Stimulated activated CD8-positive, alpha-beta memory T cell treated with anti-CD3 and anti-CD28 coated beads, Interleukin-2, amount 100 ng/mL, for 1 hour (primary cell): ENCODE measurements around the gene MEGF6.

Source experiments
- DNase-seq, 2 donors: peaks; one replicate each; pipeline ENCODE4 v3.0.0-alpha.2; 2020; ENCODE audit warnings: low read depth in 2 of 2

Gene MEGF6

DNA sequence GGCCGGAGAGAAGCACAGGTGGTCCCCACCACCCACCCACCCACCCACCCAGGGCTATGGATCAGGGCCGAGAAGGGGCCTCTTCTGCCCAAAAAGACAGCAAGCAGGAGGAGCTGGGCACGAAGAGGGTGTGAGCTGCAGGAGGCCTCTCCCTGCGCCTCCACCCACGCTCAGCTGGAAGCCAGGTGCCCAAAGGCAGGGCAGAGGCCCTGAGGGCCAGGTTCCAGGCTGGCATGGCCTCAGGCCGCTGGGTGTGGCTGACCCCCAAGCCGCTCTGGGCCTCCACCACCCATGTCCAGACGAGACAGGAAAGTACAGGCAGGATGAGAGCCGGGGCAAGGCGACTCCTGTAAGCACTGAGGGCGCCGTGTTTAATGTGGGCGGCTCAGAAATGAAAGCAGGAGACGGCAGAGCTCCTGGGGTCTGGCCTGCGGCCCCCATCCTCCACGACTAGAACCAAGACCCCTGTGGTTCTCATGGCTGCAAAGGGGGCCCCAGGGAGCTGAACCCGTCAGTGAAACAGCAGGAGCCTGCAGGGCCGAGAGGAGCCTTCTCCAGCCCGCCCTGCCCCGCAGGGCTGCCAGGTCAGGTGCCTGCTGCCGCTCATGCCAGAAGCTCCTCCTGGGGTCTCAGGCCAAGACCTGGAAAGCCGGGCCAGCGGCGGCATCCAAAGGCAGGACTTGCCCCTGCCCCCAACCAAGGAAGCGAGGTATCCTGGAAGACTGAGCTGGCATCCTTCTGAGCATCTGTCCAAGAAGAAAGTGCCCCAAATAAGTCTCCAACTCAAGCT lies 56.0 kb downstream of the MEGF6 start:
- no peak for DNase-seq

DNA sequence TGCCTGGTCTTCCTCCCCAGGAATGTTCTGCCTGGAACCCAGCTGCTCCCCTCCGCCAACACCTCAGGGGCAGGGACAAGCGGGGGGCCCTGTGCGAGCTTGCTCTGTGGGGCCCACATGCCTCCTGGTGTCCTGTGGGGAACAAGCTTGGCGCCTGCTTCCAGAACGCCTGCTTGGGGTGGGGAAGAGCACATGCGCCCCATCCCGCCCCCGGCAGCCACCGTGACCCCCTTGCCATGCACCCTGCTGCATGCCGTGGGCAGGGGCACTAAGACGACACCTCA lies 57.4 kb downstream of the MEGF6 start:
- DNase-seq = no peak

DNA sequence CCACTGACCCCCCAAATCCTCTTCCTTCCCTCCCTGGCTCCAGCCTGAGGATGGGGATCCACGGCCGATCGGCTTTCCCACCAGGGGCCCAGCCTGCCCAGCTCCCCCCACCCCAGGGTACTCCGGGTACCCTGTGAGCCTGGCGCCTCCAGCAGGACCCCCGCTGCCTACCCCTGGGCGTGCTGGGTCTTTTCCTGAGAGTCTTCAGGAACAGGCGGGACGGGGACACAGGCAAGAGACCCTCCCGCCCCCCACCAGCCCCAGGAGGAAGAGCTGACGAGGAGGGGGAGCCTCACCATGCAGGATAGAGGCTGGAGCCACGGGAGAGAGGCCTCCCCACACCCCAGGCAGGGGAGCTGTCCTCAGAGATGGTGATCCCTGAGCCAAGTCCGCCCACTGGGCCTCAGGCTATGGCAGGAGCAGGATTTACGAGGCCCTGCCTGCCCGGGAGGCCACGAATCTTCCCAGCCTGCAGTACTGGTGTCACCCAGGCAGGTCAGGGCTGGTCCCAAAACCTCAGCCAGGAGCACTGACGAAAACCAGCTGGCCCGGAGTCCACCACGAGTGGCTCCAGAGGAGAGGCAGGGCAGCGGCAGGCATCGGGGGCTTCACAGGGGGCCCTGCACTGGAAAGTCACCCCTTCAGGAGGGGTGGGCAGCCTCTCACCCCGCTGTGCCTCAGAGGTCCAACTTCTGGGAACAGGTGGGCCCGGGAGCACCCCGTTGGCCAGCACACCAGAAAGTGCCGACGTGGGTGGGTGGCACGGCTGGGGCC lies 58.0 kb downstream of the MEGF6 start:
- DNase-seq = no peak

DNA sequence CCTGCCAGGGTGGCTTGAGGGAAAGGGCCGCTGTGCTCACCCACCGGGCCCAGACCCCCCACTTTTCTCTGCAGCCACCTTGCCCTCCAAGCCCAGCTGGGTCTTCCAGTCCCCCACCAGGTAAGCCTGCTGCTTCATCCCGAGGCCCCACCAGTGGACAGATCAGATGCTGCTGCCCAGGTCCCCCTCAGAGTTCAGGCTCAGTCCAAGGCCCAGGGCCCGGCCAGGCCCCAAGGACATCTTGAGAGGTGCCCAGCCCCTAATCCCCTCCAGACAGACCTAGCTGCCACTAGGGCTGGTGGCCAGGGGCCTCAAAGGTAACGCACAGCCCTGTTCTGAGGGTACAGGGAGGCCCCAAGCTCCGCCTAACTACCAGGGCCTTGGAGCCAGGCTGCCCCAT lies 58.6 kb downstream of the MEGF6 start:
- no peak for DNase-seq

DNA sequence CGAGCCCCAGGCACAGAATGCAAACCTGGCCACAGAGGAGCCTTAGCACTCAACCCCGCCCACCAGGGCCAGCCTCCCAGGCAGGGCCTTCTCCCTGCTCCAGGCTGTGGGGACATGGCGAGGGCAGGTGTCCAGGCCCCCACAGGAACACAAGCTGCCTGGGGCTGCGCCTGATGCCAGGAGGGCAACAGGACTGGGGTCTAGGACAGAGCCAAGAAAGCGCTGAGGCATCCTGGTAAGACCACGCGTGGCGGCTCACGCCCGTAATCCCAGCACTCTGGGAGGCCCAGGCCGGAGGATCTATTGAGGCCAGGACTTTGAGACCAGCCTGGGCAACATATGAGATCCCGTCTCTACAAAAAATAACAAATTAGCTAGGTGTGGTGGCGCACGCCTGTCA lies 59.1 kb downstream of the MEGF6 start:
- no peak for DNase-seq

DNA sequence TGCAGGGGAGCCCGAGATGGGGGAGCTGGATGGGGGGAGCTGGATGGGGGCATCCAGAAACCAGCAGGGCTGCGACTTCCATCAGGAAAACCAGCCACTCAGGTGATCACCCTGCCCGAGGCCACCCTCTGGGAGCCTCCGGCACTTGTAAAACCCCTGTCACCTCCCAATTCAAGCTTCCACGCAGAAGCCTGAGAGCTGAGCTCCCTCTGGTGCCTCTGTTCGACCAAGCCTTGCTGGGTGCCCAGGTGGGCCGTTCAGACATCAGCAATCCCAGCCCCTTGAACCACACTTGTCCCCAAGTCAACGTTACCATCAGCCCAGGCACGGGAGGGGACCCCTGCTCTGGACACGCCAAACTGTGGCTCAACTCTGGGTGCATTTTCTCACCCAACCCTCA lies 59.6 kb downstream of the MEGF6 start:
- no peak for DNase-seq

DNA sequence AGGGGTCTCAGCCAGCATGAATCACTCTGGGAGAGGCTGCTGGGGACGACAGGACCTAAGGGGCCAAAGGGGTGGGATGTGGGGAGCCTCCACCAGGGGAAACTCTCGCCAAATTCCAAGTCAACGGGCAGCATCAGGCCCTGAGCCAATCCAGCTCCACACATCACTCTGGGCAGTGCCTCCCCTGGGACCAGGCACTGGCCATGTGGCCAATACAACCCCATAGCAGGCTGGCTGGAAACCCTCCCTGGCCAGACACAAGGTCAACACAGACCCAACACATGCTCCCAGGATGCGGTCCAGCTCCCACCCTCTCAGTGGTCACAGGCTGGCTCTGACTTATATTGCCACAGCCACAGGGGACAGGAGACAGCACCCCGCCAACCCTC lies 60.0 kb downstream of the MEGF6 start:
- DNase-seq = no peak

DNA sequence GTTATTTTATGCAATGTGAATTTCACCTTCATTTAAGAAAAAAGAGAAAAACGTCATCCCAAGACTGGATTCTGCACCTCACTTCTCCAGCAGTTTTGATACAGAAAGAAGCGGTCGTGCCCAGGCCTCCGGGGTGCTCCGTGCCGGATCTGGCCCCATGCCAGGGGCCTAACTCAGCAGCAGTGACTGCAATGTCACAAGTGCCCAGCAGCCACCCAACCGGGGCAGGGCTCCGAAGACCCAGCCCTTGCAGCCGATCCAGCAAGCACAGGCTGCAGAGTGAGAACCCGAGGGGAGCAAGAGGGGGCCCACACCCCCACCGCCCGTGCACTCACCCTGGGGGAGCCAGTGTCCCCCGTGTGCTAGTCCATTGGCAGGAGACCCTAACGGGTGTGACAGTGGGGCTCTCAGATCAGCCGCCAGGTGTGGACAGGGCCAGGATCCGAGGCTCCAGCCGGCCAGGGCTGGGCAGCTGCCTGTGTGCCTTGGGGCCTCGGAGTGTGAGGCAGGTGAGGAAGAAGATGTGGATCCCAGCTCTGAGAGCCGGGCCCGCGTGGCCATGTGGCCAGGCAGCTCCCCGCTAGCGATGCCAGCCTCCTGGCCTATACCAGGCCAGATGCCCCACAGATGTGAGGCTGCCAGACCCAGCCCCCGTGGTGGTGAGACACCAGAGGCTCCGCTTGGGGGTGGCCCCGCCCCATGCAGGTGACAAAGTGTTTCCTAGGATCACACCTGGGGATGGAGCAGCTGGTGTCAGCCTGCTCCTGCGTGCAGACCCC lies 60.6 kb downstream of the MEGF6 start:
- DNase-seq = no peak

DNA sequence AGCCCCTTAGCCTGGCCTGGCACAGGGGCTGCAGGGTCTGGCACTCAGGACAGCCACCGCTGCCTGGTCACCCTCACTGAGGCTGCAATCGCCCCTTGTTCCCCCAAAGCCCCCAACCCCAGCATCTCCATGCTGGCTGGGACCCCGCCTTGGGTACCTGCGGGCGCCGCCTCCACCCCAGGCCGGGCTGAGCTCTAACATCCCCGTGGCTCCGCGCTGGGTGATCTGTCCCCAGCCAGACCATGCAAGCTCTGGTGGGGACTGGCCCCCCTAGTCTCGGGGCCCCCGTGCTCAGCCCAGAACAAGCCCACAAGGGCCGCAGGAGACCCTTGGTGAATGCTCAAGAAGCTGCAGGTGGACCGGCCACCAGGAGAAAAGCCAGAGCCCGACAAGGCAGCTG lies 62.4 kb downstream of the MEGF6 start:
- DNase-seq = no peak

DNA sequence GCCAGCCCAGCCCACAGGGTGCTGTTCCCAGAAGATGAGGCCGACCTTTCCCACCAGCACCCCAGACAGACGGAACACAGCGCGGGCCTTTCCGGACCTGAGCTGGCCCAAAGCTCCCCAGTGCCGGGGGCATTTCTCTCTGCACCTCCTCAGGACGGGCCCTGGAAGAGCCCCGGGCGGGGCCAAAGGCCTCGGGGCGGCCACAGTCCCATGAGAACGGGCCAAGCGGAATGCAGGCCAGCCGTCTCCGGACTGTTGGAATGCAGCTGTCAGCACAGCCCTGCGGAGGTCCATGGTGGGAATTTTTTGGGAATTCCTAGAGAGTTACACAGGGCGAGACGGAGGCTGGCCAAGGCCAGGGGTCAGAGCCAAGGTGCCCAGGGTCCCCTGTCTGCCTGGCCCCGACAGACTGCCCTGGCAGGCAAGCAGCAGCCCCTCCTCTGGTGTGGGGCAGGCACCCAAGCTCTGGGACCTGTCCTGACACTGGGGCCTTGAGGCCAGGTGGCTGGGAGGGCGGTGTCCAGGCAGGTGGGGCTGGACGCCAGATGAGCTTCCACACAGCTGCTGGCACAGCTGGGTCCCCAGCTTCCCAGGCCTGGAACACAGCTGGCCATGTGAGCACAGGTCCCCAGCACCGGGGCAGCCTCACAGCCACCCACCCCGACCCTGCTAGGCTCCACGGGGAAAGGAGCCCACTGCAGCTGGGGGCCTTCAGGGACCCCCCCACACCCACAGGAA lies 63.0 kb downstream of the MEGF6 start:
- DNase-seq = no peak

DNA sequence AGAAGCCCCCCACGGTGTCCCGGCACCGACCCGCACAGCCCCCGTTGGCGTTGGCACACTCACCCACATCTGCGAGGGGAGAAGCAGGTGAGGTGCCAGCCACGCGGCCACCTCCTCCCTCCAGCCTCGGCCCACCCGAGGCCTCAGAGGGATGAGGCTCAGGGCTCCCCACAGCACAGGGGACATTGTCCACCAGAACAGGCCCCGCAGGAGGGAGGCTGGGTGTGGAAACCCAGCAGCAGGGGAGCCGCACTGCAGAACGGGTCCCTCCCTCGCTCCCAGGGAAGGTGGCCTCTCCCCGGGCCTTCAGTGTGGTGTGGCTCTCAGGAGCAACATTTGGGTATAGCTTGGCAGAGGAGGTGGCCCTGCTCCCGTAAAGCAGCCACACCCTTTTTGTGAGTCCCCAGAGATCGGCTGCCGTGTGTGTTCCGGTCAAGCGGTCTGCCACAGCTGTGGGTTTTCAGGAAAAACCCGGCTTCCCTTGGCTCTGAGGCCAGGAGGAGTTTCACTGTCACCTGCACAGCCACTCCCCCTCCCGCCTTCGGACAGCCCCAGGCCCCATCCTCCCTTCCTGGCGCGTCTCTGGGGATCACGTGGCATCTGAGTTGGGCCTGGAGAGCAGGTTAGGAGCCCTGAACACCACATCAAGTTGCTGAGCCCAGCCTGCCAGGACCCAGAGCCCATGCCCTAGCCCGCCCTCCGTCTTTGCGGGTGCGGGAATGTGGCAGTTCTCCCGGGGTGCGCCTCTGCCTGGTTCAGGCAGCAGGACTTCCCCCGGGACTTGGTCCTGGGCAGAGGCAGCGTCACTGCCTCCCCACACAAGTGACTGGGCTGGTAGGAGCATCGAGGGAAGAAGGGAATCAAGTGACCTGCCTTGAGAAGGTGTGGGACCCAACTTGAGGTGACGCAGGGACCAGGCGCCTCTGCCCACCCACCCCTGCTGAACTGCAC lies 64.0 kb downstream of the MEGF6 start:
- DNase-seq = no peak

DNA sequence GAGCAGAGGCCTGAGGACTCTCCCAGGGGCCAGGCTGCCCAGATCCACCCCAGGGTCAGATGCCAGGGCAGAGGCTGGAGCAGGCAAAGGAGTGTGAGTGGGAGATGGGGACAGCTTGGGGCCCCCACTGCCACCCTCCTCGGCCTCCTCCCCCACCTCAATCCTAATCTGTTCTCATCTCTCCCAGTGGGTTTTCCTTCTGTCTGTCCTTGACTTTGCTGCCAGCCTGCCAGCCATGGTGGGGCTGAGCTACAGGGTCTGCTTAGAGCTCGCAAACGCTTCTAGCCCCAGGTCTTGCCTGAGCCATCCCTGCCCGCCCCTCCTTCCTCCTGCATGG lies 65.3 kb downstream of the MEGF6 start:
- DNase-seq = no peak

DNA sequence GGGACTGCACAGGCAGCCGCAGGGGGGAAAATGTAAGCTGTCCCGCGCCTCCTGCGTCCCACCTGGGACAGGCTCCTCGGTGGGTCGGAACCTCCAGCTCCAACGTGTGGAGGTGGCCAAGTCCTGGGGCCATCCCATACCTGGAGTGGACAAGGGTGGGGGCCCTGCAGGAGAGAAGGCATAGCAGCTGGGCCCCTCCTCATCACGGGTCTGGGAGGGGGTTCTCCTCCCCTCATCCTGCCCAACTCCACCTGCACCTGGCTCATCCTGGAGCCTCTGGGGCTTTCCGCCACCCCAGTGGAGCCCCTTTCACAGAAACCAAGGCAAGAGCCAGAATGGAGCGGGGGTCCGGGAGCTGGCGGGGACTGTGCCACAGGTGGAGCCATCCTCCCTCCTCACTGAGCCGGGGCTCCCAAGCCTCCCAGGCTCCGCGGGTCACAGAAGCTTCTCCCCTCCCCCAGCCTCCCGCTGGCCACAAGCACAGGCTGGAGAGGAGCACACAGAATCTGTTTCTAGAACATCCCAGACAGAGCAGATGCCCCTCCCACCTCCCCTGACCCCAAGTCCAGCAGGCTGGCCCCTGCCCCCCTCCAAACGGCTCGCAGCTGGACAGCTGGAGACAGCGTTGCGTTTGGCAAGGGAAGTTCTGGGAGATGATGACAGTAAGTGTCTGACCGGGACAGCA lies 65.8 kb downstream of the MEGF6 start:
- no peak for DNase-seq

DNA sequence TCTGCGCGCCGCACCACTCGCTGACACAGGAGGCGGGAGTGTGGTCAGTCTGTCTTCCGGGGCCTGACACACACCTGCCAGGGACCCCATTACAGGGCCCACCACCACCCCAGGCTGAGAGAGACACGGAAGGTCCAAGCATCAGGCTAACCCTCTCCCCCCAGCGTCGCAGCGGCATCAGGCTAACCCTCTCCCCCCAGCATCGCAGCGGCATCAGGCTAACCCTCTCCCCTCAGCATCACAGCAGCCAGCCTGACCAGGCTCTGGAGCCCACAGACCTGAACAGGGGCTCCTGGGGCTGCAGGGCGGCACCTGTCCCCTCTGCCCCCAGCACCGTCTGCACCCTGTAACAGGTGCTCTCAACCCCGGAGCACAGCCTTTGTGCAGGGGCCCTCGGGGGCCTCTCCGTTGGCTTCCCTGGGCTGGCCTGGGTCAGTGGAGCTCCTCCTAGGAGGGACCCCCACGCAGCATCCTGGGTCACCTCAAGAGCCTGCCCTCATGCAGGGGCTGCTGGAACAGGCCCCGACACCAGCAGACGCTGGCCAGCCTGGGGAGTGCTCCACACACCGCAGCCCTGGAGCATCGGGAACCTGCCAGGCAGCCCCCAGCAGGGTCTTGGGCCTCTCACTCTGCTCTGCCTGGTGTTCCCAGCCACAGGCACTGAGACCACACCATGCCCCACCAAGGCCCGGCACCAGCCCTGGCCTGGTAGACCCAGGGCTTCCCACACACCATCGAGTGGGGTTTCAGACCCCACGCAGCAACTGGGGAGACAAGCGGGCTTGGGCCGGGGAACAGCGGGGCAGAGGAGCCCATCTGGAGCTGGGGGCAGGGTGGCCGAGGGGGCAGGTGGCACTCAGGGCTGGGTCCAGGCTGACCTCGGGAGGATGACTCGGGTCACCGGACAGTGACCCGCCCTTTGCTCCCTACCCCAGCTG lies 67.0 kb downstream of the MEGF6 start:
- no peak for DNase-seq

DNA sequence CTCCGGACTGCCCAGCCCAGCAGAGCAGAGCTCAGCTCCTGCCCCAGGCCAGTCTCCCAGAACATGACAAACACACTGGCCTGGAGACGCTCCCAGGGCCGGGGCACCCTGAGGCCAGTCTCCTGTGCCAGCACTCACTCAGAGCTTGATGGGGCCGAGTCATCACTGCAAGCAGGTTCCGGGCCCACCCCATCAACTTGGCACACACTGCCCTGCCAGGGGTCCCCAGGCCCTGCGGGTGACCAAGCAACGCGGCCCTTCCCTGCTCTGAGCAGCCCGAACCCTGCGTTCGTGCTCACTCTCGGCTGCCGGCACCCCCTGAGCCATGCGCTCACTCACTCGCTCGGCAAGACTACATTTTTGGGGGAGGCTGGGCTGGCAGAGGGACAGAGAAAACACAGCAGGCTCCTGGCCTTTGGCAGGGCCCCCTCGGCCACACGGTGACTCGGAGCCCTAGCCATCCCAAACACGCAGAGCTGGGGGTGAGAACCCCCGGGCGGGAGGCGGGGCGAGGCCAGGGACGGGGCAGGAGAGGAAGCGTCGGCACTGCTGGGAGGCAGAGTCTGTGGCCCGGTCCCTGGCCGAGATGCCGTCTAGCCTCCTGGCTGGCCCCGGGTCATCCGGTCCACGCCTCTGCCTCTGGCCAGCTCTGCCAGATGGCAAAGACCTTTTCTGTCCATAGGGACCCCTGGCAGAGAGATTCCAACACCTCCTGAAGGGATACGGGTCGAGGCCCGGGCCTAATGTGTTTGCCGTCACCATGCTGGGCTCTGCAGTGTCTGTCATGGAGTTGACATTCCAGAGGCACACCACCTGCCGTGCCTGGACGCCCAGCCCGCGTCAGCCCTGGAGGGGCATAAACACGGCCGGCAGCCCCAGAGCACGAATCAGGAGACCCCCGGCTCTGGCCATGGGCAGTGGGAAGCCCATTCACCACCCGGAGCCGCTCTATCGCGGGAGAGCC lies 68.0 kb downstream of the MEGF6 start:
- DNase-seq = no peak

DNA sequence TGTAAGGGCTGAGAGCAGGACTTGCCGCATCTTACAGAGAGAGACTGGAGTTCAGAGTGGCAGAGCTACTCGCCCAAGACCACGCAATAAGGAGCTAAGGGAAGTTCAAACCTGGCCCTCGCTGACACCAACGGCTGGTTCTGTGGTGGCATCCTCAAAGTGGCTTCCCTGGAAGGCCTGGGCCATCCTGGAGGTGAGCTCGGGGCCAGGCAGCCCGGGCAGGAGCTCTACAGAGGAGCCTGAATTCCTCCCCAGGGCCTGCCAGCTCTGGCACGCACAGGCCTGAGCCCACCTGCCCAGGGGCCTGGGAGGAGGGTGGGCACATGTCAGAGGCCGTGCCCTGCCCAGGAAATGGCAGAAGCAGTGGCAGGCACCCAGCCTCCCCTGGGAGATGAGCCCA lies 68.6 kb downstream of the MEGF6 start:
- no peak for DNase-seq

DNA sequence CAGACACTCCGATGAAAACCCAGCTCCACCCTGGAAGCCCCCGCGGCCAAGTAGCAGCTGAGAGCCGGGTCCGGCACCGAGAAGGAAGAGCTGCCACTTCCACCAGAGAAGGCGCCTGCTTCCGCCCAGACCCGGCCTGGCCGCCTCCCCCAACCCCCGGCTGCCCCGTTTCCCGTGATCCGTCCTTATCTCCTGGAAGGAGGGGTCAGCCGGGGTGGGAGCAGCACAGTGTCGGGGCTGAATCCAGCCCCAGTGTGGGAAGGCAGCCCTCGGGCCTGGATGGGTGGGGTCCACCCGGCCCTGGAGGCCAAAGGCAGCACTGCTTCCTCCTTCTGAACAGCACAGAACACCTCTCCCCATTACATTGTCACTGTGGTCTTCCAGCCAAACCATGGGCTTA lies 69.4 kb downstream of the MEGF6 start:
- no peak for DNase-seq

DNA sequence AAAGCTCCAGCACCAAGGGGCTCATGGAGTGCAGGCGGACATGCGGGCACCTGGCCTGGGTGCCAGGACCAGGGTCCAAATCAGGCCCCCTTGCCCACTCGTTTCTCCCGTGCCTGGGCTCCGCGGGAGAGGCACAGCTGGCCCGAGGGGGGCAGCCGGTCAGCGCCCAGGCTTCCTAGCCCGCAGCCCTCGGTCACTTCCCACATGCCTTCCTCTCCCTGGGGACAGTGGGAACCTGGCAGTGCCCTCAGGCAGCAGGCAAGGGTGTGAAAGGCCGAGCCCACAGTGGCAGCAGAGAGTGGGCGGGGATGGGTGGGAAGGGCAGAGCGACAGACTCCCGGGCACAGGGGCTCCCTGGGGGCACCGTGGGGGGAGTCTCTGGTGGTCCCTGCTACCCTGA lies 69.8 kb downstream of the MEGF6 start:
- DNase-seq = no peak
